ENCODE measurements around the gene LCE1D.

GRCh38 chr1:152760551-152761190, 35.9 kb upstream of the LCE1D start:
- no peak for TF ChIP-seq POLR2A (IDR thresholded peaks at IDR 0.05; ENCODE audit: low read depth, low read length)
- no peak for TF ChIP-seq TAF1 (IDR thresholded peaks at IDR 0.05; ENCODE audit: borderline replicate concordance, low read depth, low read length)
- TF ChIP-seq POLR2AphosphoS5 (IDR thresholded peaks at IDR 0.05; ENCODE audit: low read depth, low read length) = no peak

Measured in GM12892 (cell line).